H9 (cell line): ENCODE results near the gene SH3TC2. TPM values are rescaled to one million over a fixed set of nuclear protein-coding genes. Genes with fewer than 3 reads are reported as not detected.

Source experiments
- DNase-seq: peaks from one replicate; pipeline ENCODE4 v3.0.0-alpha.2; 2017
- H2AFZ ChIP-seq: one replicate; pipeline ENCODE4 v1.6.1; 2013; ENCODE audit warnings: mild to moderate bottlenecking, low read length, control low read depth, moderate library complexity
- H2AK5ac ChIP-seq: 2 replicates; pipeline ENCODE4 v1.6.1; 2013; ENCODE audit warnings: low read length, control low read depth, mixed read lengths; ENCODE audit not compliant: insufficient read length
- H2BK120ac ChIP-seq: one replicate; pipeline ENCODE4 v1.6.1; 2013; ENCODE audit warnings: low read depth, mild to moderate bottlenecking, low read length, control low read depth, inconsistent platforms; ENCODE audit not compliant: poor library complexity, severe bottlenecking
- H2BK12ac ChIP-seq: 2 replicates; pipeline ENCODE4 v1.6.1; 2013; ENCODE audit warnings: low read length, control low read depth, mixed read lengths, low read depth; ENCODE audit not compliant: insufficient read length
- H2BK15ac ChIP-seq: 2 replicates; pipeline ENCODE4 v1.6.1; 2013; ENCODE audit warnings: low read depth, low read length, control low read depth
- H2BK20ac ChIP-seq: one replicate; pipeline ENCODE4 v1.6.1; 2013; ENCODE audit warnings: low read depth, mild to moderate bottlenecking, low read length, control low read depth, inconsistent platforms; ENCODE audit not compliant: poor library complexity, severe bottlenecking
- H2BK5ac ChIP-seq: 2 replicates; pipeline ENCODE4 v1.6.1; 2013; ENCODE audit warnings: low read length, control low read depth, mixed read lengths; ENCODE audit not compliant: insufficient read length
- H3K14ac ChIP-seq: 2 replicates; pipeline ENCODE4 v1.6.1; 2013; ENCODE audit warnings: low read length, control low read depth; ENCODE audit not compliant: insufficient read depth
- H3K18ac ChIP-seq: 2 replicates; pipeline ENCODE4 v1.6.1; 2013; ENCODE audit warnings: low read depth, mild to moderate bottlenecking, mixed read lengths, low read length, control low read depth; ENCODE audit not compliant: insufficient read length
- H3K23ac ChIP-seq: 2 replicates; pipeline ENCODE4 v1.6.1; 2013; ENCODE audit warnings: low read length, control low read depth, mixed read lengths, low read depth; ENCODE audit not compliant: insufficient read length
- H3K23me2 ChIP-seq: 2 replicates; pipeline ENCODE4 v1.6.1; 2013; ENCODE audit warnings: low read depth, mild to moderate bottlenecking, mixed read lengths, low read length, control low read depth; ENCODE audit not compliant: insufficient read length, poor library complexity, severe bottlenecking
- H3K27ac ChIP-seq: 2 replicates; pipeline ENCODE4 v1.5.1; 2013; ENCODE audit warnings: low read length, control low read depth, mixed read lengths, low read depth; ENCODE audit not compliant: insufficient read length
- H3K27me3 ChIP-seq: 2 replicates; pipeline ENCODE4 v1.6.1; 2013; ENCODE audit warnings: low read length, control low read depth, inconsistent platforms; ENCODE audit not compliant: insufficient read depth
- H3K4ac ChIP-seq: 2 replicates; pipeline ENCODE4 v1.6.1; 2013; ENCODE audit warnings: low read depth, mild to moderate bottlenecking, control low read depth, inconsistent platforms, low read length, moderate library complexity
- H3K4me1 ChIP-seq: 2 replicates; pipeline ENCODE4 v1.6.1; 2013; ENCODE audit warnings: low read length, control low read depth, inconsistent platforms; ENCODE audit not compliant: insufficient read depth
- H3K4me2 ChIP-seq: 2 replicates; pipeline ENCODE4 v1.6.1; 2013; ENCODE audit warnings: low read length, control low read depth, mixed read lengths; ENCODE audit not compliant: insufficient read length, insufficient read depth
- H3K56ac ChIP-seq: 2 replicates; pipeline ENCODE4 v1.6.1; 2013; ENCODE audit warnings: low read depth, mild to moderate bottlenecking, mixed read lengths, low read length, control low read depth; ENCODE audit not compliant: insufficient read length
- H3K79me1 ChIP-seq: 2 replicates; pipeline ENCODE4 v1.6.1; 2013; ENCODE audit warnings: low read depth, mild to moderate bottlenecking, moderate library complexity, low read length, control low read depth, inconsistent platforms; ENCODE audit not compliant: insufficient read depth, poor library complexity, severe bottlenecking
- H3K79me2 ChIP-seq: 2 replicates; pipeline ENCODE4 v1.6.1; 2013; ENCODE audit warnings: low read length, control low read depth, inconsistent platforms; ENCODE audit not compliant: insufficient read depth
- H3K9ac ChIP-seq: 2 replicates; pipeline ENCODE4 v1.6.1; 2013; ENCODE audit warnings: low read length, control low read depth, mixed read lengths; ENCODE audit not compliant: insufficient read length; ENCODE audit errors: extremely low read depth
- H3K9me3 ChIP-seq: one replicate; pipeline ENCODE4 v1.6.1; 2013; ENCODE audit warnings: low read depth, low read length, inconsistent platforms; ENCODE audit not compliant: control insufficient read depth
- H3T11ph ChIP-seq: one replicate; pipeline ENCODE4 v1.6.1; 2013; ENCODE audit warnings: mild to moderate bottlenecking, low read length, control low read depth, inconsistent platforms
- H4K20me1 ChIP-seq: one replicate; pipeline ENCODE4 v1.6.1; 2013; ENCODE audit not compliant: control insufficient read depth, insufficient read length, insufficient read depth
- H4K5ac ChIP-seq: 2 replicates; pipeline ENCODE4 v1.6.1; 2013; ENCODE audit warnings: low read depth, mild to moderate bottlenecking, mixed read lengths, low read length, control low read depth; ENCODE audit not compliant: insufficient read length
- H4K8ac ChIP-seq: replicated peaks from 2 replicates; pipeline ENCODE4 v1.6.1; 2013; ENCODE audit warnings: low read length, control low read depth, mixed read lengths, low read depth; ENCODE audit not compliant: insufficient read length
- H4K91ac ChIP-seq: 2 replicates; pipeline ENCODE4 v1.6.1; 2013; ENCODE audit warnings: low read depth, mild to moderate bottlenecking, moderate library complexity, mixed read lengths, low read length, control low read depth; ENCODE audit not compliant: insufficient read length
- H3K27ac Mint-ChIP-seq, 3 experiments: 2 replicates in 2 of 3; 3 replicates in 1 of 3; pipeline ENCODE4 v1.8.0; 2020 to 2021; ENCODE audit warnings: mixed read lengths in 3 of 3, mild to moderate bottlenecking in 1 of 3, moderate library complexity in 1 of 3
- H3K27me3 Mint-ChIP-seq: 2 replicates; pipeline ENCODE4 v1.8.0; 2021; ENCODE audit warnings: low read depth, mild to moderate bottlenecking, moderate library complexity, mixed read lengths
- H3K36me3 Mint-ChIP-seq, 3 experiments: 2 replicates in 2 of 3; 3 replicates in 1 of 3; pipeline ENCODE4 v1.8.0; 2020 to 2021; ENCODE audit warnings: low read depth in 3 of 3, mixed read lengths in 3 of 3; ENCODE audit not compliant: insufficient read depth in 1 of 3
- H3K4me1 Mint-ChIP-seq, 2 experiments: 2 replicates each; pipeline ENCODE4 v1.8.0; 2020; ENCODE audit warnings: mixed read lengths in 2 of 2
- H3K4me3 Mint-ChIP-seq, 2 experiments: 2 replicates in 1 of 2; 3 replicates in 1 of 2; pipeline ENCODE4 v1.8.0; 2020 to 2021; ENCODE audit warnings: mild to moderate bottlenecking in 2 of 2, mixed read lengths in 2 of 2, moderate library complexity in 1 of 2
- H3K9me3 Mint-ChIP-seq, 2 experiments: 2 replicates in 1 of 2; 3 replicates in 1 of 2; pipeline ENCODE4 v1.8.0; 2020; ENCODE audit warnings: mild to moderate bottlenecking in 2 of 2, mixed read lengths in 2 of 2, moderate library complexity in 1 of 2
- CTCF ChIP-seq: fragments of 200-600 bp; sonication (generic); conservative IDR thresholded peaks from 3 replicates; pipeline ENCODE4 v1.8.0; 2021; ENCODE audit warnings: antibody characterized with exemption, mild to moderate bottlenecking
- WGBS: extraction: QIAGEN DNeasy Blood & Tissue Kit; methylation state at CpG from one replicate; pipeline ENCODE4 v1.1.7; 2013; ENCODE audit warnings: missing lambda C conversion rate, low lambda C conversion rate, mixed read lengths; ENCODE audit not compliant: insufficient read length; ENCODE audit errors: extremely low coverage; 5-methylcytosine and 5-hydroxymethylcytosine counted together
- total RNA-seq: library from RNA; stranded (reverse); gene quantifications from 2 replicates; pipeline ENCODE4 v1.2.1, GENCODE V29; 2021

The SH3TC2 gene
- total RNA-seq, 1 experiment from 2014 or later: not detected

- Histone ChIP-seq H3K79me2 (no peaks in the 10 kb centered on the region), H3K56ac (no peak overlapping the region), H3K14ac (no peak overlapping the region), H4K8ac (no peak overlapping the region), H3K9me3 (no peaks in the 10 kb centered on the region), H3T11ph (no peak overlapping the region), H3K9ac (no peak overlapping the region), H3K79me1 (no peaks in the 10 kb centered on the region), H4K20me1 (no peaks in the 10 kb centered on the region), H3K23me2 (no peaks in the 10 kb centered on the region), H3K23ac (no peak overlapping the region), H4K5ac (no peak overlapping the region), H2AFZ (no peak overlapping the region), H3K4me1 (peaks cover 2% of the 10 kb centered on the region; the same call in 1 of the 2 replicates), H2BK15ac (no peak overlapping the region), H3K4me2 (no peak overlapping the region), H3K27ac (no peak overlapping the region), H2AK5ac (no peak overlapping the region), H3K27me3 (no peaks in the 10 kb centered on the region), H3K18ac (no peak overlapping the region), H3K4ac (no peak overlapping the region), H2BK20ac (no peak overlapping the region), H2BK5ac (no peak overlapping the region), H2BK120ac (no peak overlapping the region), H4K91ac (no peak overlapping the region), H2BK12ac (no peak overlapping the region)
- Mint-ChIP-seq H3K4me3 (no peak overlapping the region), H3K4me1 (peaks cover 15 to 17% of the 10 kb centered on the region in 2 experiments), H3K27ac (no peak overlapping the region), H3K27me3 (no peaks in the 10 kb centered on the region; the same call in 1 of the 2 replicates), H3K9me3 (no peaks in the 10 kb centered on the region), H3K36me3 (no peaks in the 10 kb centered on the region)
- DNase-seq: no peak
- no peak for TF ChIP-seq CTCF
- no CpG with 5 or more reads among the region's 8 CpGs for WGBS
Measured at GRCh38 chr5:148961261-148962199, 101.3 kb downstream of the SH3TC2 start.
